Activated T-cell treated with anti-CD3 and anti-CD28 coated beads for 48 hours (primary cell): ENCODE measurements around the gene RABGEF1.
"Not testable (repeated sequence)": the region's sequence is repeated elsewhere in the genome, so short reads cannot be mapped to it uniquely, and the experiment has no call there.

ENCODE experiments used
- DNase-seq: peaks from one replicate; pipeline ENCODE4 v3.0.0-alpha.2; 2020; ENCODE audit warnings: low read depth

Gene RABGEF1

DNA sequence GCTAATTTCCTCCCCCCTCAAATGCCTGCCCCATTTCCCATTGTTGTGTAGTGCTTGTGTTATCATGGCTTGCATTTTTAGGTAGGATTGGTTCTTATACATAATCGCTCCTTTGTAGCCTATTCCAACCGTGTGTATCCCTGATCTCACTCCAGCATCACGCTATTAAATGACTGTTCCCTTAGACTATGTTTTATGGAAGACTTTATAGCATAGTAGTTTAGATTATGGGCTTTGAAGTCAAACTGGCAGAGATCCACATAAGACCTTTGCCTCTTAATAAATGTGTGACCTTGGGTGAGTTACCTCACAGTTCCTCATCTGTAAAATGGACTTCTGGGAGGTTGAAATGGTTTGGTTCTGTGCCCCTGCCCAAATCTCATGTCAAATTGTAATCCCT lies 5.4 kb upstream of the RABGEF1 start:
- DNase-seq = no peak

DNA sequence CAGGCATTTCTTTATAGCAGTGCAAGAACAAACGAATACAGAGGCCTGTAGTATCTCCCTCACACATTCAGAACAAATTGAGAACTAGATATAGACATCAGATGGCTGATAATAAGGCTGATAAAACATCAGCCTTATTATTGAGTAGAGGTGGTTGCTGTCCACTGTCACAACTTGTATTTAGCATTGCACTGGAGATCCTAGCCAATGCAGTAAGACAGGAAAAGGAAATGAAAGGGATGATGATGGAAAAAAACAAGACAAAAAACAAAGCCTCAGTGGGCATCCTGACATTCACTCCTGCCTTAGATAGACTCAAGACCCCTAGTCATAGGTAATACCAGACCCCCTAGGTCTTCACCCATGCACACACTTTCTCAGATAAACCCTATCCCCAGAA lies 4.7 kb upstream of the RABGEF1 start:
- DNase-seq = no peak

DNA sequence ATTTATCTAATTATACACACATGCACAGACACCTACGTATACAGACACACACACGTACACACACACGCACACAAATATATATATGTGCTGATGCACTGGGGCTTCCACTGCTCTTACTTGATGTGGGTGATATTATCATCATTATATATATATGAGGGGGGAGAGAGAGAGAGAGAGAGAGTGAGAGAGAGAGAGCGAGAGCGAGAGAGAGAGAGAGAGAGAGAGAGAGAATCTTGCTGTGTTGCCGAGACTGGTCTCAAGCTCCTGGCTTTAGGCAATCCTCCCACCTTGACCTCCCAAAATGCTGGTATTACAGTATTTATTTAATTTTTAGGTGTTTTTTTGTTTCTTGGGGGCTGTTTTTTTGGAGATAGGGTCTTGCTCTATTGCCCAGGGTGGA lies 3.6 kb upstream of the RABGEF1 start:
- DNase-seq = no peak

DNA sequence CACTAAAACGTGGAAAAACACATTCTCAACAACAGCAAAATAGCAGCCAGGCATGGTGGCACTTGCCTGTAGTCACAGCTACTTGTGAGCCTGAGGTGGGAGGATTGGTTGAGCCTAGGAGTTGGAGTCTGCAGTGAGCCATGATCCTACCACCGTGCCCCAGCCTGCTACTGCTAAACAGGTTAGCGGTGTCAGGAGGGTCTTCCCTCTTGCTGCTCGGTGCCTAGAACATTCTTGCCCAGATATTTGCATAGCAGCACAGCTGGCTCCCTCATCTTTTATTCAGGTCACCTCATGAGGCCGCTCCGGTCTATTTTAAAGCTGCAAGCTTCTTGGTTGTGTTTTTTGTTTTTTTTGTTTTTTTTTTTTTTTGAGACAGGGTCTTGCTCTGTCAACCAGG lies 2.9 kb upstream of the RABGEF1 start:
- DNase-seq = no peak

DNA sequence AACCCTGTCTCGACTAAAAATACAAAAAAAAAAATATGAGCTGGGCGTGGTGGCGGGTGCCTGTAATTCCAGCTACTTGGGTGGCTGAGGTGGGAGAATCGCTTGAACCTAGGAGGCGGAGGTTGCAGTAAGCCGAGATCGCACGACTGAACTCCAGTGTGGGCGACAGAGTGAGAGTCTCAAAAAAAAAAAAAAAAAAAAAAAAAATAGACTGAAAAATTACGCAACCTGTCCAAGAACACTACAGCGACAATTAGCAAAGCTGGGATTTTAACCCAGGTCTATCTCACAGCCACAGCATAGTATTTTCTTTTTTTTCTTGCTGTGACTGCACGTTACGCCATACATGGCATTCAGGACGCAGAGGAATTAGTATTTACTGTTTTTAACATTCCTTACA lies 1.1 kb upstream of the RABGEF1 start:
- DNase-seq = no peak

DNA sequence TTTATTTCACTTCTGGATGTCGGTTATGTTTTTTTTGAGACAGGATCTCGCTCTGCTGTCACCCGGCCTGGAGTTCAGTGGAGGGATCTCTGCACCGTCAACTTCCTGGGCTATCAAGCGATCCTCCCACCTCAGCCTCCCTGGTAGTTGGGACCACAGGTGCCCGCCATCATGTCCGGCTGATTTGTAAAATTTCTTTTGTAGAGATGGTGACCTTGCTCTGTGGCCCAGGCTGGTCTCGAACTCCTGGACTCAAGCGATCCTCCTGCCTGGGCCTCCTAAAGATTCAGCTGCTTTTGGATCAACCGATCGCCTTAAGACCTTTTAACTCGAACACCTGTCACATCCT lies 606 bp upstream of the RABGEF1 start:
- DNase-seq = no peak

DNA sequence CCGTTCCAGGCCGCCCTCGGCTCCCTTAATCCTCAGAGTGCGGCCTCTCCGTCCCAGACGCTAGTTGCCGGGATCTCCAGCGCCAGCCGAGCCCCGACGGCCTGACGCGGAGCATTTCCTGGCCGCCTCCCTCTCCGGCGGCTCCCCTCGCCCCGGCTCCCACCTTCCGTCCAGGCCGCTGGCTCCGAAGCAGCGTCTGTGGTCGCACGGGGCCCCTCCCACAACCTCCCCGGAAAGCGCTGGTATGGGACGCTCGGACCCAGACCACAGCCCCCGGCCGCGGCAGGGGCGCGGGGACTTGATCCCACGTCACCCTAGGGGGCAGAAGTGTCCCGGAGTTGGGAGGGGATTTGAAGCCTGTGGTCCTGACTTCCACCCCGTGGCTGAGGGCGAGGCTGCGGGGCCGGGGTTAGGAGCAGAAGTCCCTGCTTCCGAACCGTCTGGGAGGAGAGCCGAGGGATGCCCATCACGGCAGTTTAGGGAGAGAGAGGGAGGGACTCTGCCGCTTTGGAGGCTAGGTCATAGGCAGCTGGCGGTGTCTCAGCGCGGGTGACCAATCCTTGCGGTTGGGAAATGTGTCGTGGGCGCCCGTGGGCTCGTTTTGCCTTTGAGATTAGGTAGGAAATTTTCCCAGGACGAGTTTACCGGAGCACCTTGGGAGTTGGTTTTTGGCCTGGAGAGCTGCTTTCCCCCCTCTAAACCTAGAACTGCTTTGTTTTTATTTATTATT lies 612 bp downstream of the RABGEF1 start:
- peak; percentile 36 for DNase-seq

DNA sequence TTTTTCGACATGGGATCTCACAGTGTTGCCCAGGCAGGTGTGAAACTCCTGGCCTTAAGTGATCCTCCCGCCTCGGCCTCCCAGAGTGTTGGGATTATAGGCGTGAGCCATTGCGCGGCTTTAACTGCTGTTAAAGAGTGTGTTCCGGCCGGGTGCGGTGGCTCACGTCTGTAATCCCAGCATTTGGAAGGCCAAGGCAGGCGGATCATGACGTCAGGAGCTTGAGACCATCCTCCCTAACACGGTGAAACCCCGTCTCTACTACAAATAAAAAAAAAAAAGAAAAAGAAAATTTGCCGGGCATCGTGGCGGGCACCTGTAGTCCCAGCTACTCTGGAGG lies 1.1 kb downstream of the RABGEF1 start:
- DNase-seq = no peak

DNA sequence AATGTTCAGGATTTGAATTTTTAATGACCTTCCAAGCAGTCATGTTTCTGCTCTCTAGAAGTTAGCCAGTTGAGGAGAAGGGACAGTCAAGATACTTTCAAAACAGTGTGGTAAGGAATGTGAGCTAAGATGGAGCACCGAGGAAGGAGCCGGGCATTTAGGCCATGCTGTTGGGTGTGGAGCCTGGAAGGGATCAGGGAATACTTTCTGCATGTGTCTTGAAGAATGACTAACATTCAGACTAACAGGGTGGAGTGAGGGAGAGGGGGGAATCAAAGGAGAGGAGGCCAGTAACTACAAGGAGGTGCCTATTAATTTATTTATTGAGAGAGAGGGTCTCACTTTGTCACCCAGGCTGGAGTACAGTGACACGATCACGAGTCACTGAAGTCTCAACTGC lies 1.8 kb downstream of the RABGEF1 start:
- not testable (repeated sequence) for DNase-seq

DNA sequence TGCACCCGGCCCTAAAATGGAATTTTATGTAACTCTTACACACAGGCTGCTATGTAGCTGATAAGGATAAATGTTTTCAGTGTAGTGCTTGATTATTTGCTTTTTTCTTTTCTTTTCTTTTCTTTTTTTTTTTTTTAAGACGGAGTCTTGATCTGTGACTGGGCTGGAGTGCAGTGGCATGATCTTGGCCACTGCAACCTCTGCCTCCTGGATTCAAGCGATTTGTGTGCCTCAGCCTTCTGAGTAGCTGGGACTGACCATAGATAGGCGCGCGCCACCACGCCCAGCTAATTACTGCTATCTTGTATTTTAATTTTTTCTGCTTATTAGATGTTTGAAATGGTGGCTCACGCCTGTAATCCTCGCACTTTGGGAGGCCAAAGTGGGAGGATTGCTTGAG lies 3.4 kb downstream of the RABGEF1 start:
- no peak for DNase-seq

DNA sequence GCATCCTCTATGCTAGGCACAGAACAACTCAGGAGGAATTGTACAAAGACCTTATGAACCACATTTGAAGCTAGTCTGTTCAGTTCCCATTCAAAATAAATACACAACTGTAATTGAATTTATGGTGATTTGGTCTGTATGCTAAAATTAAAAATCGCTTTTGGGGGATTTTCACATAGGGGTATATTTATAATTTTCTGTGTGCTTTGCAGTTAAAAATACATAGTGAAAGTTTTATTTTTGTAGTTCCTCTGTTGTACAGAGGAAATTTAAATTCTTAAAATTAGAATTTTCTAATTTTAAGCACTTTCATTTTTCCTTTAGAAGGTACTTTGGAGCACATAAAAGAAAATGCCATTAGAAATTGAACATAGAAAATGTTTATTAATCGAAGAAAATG lies 6.9 kb downstream of the RABGEF1 start:
- no peak for DNase-seq

DNA sequence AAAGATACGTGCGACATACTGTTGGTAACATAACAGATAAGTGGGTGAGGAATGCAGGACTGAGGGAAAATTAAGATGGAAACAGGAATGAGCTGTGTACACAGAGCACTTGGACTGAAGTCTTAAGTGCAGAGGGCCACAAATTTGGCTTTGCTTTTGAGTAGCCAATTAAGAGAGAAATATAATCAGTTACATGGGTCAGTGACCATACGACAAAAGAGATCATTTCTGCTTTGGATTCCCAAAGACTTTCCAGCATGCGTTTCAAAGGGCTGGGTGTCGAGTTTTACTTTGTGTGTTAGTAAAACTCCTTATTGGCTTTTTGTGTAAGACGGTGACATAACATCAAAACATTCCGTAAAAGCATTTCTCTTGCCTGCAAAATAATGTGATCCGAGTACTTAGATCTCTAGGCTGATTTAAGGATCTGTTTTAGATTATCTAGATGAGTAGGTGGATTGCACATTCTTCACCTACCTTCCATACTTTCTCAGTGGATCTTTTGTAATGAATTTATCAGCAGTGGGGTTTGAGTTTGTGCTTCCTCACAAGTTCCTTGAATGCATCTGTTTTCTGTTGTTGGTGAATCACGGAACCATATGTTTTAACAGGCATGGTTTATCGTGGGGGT lies 7.5 kb downstream of the RABGEF1 start:
- DNase-seq = no peak

DNA sequence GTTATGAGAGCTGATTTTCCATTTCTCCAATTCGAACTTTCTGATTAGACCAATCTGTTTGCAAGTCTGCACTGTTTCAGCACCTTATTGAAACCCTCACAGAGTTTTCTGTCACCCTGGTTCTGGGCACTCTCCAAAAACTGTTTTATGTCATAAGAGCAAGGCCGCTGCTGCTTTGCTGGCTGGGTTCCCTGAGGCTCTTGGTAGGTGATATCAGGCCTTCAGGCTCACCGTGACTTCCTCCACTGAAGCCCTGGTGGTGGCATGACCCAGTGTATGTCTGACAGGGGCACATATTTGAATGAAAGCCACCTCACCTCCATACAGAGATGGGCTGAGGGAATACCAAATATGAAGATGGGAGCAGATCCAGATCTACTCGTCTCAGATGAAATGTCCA lies 8.3 kb downstream of the RABGEF1 start:
- DNase-seq = no peak

DNA sequence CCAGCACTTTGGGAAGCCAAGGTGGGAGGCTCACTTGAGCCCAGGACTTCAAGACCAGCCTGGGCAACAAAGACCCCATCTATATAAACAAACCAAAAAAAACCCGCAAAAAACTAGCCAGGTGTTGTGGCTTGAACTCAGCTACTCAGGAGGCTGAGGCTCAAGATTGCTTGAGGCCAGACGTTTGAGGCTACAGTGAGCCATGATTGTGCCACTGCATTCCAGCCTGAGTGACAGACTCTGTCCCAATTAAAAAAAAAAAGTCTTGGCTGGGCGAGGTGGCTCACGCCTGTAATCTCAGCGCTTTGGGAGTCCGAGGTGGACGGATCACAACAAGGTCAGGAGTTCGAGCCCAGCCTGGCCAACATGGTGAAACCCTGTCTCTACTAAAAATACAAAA lies 11.4 kb downstream of the RABGEF1 start:
- no peak for DNase-seq

DNA sequence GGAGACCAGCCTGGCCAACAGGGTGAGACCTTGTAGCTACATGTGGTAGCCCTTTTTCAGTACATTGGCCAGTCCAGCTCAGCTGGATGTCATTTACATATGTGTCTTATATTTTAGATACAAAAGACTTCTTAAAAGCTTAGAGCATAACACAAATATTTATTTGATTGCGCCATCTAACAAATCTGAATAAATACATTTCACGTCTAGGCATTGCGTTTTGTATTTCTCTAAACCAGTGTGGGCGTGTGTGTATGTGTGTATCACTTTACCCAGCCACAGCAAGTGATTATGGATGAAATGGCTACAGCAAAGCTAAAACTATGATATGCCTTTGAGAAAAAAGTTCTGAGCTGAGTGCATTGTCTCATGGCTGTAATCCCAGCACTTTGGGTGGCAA lies 14.0 kb downstream of the RABGEF1 start:
- DNase-seq = no peak

DNA sequence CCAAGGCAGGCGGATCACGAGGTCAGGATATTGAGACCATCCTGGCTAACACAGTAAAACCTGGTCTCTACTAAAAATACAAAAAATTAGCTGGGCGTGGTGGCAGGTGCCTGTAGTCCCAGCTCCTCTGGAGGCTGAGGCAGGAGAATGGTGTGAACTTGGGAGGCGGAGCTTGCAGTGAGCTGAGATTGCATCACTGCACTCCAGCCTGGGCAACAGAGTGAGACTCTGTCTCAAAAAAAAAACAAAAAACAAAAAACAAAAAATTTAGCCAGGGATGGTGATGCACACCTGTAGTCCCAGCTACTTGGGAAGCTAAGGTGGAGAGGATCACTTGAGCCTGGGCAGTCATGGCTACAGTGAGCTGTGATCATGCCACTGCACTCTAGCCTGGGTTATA lies 14.5 kb downstream of the RABGEF1 start:
- DNase-seq = not testable (repeated sequence)

DNA sequence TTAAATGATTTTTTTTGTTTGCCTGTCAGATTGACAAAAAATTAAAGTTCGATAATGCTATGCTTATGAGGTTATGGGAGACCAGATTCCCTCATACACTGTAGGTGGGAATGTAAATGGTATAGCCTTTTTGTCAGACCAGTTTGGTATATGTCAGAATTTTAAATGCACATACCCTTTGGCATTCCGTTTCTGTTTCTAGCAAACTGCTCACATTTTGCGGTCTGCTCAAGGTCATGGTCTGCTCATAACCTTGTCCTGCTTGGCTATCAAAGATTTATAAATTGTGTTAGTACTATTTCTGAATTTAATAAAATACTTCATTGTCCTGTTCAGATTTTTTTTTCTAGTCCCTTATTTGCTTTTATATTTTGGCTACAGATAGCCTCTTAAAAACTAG lies 15.7 kb downstream of the RABGEF1 start:
- DNase-seq = not testable (repeated sequence)

DNA sequence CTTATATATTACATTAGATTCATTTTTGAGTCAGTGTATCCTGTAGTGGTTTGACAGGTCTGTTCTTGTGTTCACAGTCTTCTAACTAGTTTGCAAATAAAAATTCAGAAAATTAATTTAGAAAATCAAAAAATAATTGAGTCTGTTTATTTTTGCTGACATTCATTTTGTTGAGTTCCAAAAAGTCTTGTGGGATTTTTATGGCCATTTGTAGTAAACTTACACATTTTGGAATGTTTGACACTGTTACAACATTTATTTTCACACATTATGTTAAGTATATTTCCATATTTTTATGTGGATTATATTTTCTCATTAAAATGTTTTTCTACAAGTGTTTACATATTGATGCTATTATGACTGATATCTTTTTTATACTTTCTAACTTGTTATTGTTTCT lies 16.4 kb downstream of the RABGEF1 start:
- no peak for DNase-seq

DNA sequence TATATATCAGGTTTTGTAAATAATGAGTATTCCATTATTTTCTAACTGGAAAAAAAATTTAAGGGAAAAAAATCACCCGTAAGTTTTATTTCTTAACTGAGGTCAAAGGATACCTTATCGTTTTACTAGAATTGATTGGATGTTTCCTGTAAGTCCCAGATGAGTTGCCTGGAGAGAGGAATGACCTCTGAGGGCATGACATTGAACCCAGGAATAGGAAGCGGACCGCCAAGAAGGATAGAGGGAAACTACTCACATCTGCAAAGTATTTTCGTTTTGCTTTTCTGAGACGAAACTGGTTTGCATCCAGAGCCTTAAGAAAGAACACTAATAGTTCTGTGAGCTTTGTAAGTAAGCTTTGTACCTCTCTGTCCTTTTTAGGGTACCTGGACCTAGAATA lies 17.4 kb downstream of the RABGEF1 start:
- DNase-seq = no peak

DNA sequence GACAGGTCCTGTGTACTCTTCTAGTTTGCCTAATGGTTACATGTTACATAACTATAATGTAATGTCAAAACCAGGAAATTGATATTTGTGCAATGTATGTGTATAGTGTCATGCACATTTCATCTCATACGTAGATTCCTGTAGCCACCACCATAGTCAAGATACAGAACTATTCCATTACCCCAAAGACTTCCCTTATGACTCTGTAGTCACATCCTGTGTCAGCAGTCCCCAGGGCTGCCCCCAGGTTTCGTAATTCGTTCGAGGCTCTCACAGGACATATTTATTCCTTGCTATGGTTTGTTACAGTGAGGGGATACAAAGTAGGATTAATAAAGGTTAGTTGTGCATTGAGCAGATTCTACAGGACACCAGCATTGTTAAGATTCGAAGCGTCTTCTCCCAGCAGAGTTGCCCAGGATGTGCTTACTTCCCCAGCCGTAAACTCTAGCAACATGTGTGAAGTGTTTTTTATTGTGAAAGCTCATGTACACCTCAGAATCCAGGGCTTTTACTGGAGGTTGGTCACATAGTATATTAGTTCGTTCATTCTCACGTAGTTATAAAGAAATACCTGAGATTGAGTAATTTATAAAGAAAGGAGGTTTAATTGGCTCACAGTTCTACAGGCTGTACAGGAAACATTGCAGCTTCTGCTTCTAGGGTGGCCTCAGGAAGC lies 18.6 kb downstream of the RABGEF1 start:
- DNase-seq = peak; percentile 29

DNA sequence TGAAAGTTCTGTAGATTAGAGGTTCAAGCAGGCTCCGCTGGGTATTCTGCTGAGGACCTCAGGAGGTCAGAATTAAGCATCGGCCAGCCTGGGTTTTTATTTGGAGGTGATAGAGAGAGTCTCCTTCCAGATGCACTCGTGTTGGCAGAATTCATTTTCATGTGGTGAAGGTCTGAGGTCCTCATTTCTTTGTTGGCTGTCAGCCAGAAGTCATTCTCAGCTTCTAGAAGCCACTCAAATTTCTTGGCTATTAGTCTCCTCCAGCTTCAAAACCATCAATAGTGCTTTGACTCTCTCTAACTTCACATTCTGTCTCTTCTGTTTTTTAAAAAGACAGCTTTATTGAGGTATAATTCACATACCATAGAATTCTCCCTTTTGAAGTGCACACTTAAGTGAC lies 22.6 kb downstream of the RABGEF1 start:
- DNase-seq = not testable (repeated sequence)

DNA sequence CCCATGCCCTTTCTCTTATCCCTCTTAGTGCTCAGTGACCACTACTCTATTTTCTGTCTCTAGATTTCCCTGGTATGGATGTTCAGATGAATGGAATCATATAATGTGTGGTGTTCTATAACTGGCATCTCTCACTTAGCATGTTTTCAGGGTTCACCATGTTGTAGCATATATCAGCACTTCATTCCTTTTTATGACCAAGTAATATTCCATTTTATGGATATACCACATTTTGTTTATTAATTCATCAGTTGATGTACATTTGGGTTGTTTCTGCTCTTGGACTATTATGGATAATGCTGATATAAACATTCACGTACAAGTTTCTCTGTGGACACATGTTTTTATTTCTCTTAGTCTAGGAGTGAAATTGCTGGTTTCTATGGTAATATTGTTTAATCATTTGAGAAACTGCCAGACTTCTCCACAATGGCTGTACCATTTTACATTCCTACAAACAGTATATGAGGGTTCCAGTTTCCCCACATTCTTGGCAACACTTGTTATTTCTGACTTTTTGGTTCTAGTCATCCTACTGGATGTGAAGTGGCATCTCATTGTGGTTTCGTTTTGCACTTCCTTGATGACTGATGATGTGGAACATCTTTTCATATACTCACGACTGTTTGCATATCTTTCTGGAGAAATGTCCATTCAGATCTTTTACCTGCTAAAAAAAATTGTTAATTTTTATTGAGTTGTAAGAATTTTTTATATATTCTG lies 23.3 kb downstream of the RABGEF1 start:
- DNase-seq = not testable (repeated sequence)

DNA sequence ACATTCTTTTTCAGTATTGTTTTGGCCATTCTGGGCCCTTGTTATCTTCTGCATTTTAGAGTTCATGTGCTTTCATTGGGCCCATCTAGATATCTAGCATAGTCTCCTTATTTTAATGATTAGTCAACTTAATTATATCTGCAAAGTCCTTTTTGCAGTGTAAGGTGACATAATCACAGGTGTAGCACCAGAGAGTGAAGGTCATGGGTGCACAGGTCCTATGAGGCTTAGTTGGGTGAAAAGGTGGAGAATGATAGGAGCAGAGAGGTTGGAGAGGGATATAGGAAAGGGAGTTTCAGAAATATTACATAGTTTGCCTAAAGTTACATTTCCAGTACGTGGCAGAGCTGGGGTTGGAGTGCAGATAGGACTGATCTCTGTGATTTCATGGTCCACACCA lies 24.4 kb downstream of the RABGEF1 start:
- DNase-seq = not testable (repeated sequence)
